Ovary (tissue), 9 donors: Measurements from ENCODE around the gene MAPT. TPM values are rescaled to one million over a fixed set of nuclear protein-coding genes. Genes with fewer than 3 reads are reported as not detected.

Experiments
- DNase-seq, 5 donors: peaks; one replicate each; pipeline ENCODE4 v3.0.0-alpha.2; 2019 to 2020
- H3K27ac ChIP-seq, 2 donors: fragments of 200-600 bp; one replicate each; pipeline versions ENCODE4 v1.5.1 to v1.8.0; 2019 to 2022
- H3K27me3 ChIP-seq: fragments of 200-600 bp; one replicate; pipeline ENCODE4 v1.8.0; 2022
- H3K36me3 ChIP-seq: fragments of 200-600 bp; sonication (generic); one replicate; pipeline ENCODE4 v1.5.1; 2019
- H3K4me1 ChIP-seq: one replicate; pipeline ENCODE4 v1.8.1; 2013; ENCODE audit warnings: mild to moderate bottlenecking, moderate library complexity; ENCODE audit not compliant: insufficient read depth
- H3K4me3 ChIP-seq: fragments of 200-600 bp; sonication (generic); one replicate; pipeline ENCODE4 v1.5.1; 2017
- H3K9me3 ChIP-seq, 2 donors: fragments of 200-600 bp in 1 of 2; sonication (generic) in 1 of 2; one replicate each; pipeline versions ENCODE4 v1.5.1 to v1.8.1; 2013 to 2019; ENCODE audit warnings: mild to moderate bottlenecking in 1 of 2, moderate library complexity in 1 of 2
- EP300 ChIP-seq: sonication (generic); formaldehyde crosslinking; IDR thresholded peaks from one replicate; pipeline ENCODE4 v1.6.1; 2017; ENCODE audit warnings: antibody characterized with exemption
- POLR2A ChIP-seq: fragments of 450-650 bp; IDR thresholded peaks from one replicate; pipeline ENCODE4 v1.6.1; 2017; ENCODE audit warnings: antibody characterized with exemption, mild to moderate bottlenecking, moderate library complexity
- WGBS, 3 donors: extraction: QIAGEN DNeasy Blood & Tissue Kit in 1 of 3; methylation state at CpG; one replicate each; pipeline versions ENCODE4 v1.1.5 to v1.1.7; 2013 to 2017; 5-methylcytosine and 5-hydroxymethylcytosine counted together
- intact Hi-C, 4 donors: fragments of 100-400 bp; cut with DNase I; formaldehyde crosslinking; loops; one replicate each; pipeline versions ENCODE4 v1.11.0 to v1.15.1; 2022 to 2023
- polyA plus RNA-seq, 2 donors: library from polyadenylated mRNA; stranded (reverse); fragments of 200-250 nt in 1 of 2; fragments of 350-450 nt in 1 of 2; fragmentation: Illumina TruSeq in 1 of 2; extraction: RNeasy Lipid Tissue Mini Kit (QIAGEN cat#74804) in 1 of 2; gene quantifications; one replicate each; pipeline ENCODE4 v1.2.3, GENCODE V29; 2013 to 2014
- total RNA-seq, 7 donors: library from RNA; depleted of rRNA in 2 of 7; stranded (reverse); fragments of >200 nt in 2 of 7; fragmentation: NEBNext Ultra II Directional in 3 of 7; extraction: Animal tissue kit (Norgen Biotek cat#: 25700) in 3 of 7; gene quantifications; one replicate each; pipeline versions ENCODE4 v1.1.0 to v1.2.4, GENCODE V29; 2016 to 2023
- TF ChIP-seq, protein P1 (sequence below), 3 donors: fragments of 450-650 bp in 2 of 3; fragments of 200-600 bp in 1 of 3; IDR thresholded peaks; one replicate each; pipeline versions ENCODE4 v1.5.1 to v1.8.0; 2016 to 2022; ENCODE audit warnings: antibody characterized with exemption in 3 of 3, mild to moderate bottlenecking in 1 of 3
- donor health status: DM: no; HTN: no; CAD: no; lungs with moderate emphysema.
- donor health status: DM: no; HTN: no; CAD: no.
- donor health status: Bipolar disorder and iron deficiency.
- donor health status: DM: yes; HTN: yes; CAD: no.
- donor health status: DM: no; HTN: no; CAD: no.
- donor health status: DM: yes; HTN: yes; CAD: no.

MAPT gene
- total and polyA plus RNA-seq, 9 donors = 0.40 to 2.2 (median 1.1) TPM

GRCh38 chr17:46023783-46024388 lies 129.5 kb downstream of the MAPT start:
- intact Hi-C loops = no loop called here
- TF ChIP-seq, protein P1, sequence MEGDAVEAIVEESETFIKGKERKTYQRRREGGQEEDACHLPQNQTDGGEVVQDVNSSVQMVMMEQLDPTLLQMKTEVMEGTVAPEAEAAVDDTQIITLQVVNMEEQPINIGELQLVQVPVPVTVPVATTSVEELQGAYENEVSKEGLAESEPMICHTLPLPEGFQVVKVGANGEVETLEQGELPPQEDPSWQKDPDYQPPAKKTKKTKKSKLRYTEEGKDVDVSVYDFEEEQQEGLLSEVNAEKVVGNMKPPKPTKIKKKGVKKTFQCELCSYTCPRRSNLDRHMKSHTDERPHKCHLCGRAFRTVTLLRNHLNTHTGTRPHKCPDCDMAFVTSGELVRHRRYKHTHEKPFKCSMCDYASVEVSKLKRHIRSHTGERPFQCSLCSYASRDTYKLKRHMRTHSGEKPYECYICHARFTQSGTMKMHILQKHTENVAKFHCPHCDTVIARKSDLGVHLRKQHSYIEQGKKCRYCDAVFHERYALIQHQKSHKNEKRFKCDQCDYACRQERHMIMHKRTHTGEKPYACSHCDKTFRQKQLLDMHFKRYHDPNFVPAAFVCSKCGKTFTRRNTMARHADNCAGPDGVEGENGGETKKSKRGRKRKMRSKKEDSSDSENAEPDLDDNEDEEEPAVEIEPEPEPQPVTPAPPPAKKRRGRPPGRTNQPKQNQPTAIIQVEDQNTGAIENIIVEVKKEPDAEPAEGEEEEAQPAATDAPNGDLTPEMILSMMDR (IDR thresholded peaks at IDR 0.05) = no peak
- TF ChIP-seq POLR2A (no peak), EP300 (no peak)
- Histone ChIP-seq H3K36me3 (no peaks in the 10 kb centered on the region), H3K27me3 (no peaks in the 10 kb centered on the region), H3K4me3 (no peak overlapping the region), H3K27ac (no peak overlapping the region), H3K4me1 (no peaks in the 10 kb centered on the region), H3K9me3 (no peaks in the 10 kb centered on the region)
- WGBS, 3 donors = 89 to 94% (median 94%) methylated on average over 24 of the region's 24 CpGs
- DNase-seq = no peak

- Histone ChIP-seq H3K4me1 (no peaks in the 10 kb centered on the region), H3K9me3 (no peaks in the 10 kb centered on the region), H3K27me3 (no peaks in the 10 kb centered on the region), H3K27ac (no peak overlapping the region), H3K4me3 (no peak overlapping the region), H3K36me3 (no peaks in the 10 kb centered on the region)
- no peak for DNase-seq
- TF ChIP-seq POLR2A (no peak), EP300 (no peak)
- TF ChIP-seq, protein P1 (IDR thresholded peaks at IDR 0.05) = no peak
- WGBS, 3 donors = 62 to 69% (median 68%) methylated on average over 14 of the region's 14 CpGs
- intact Hi-C loops = no loop called here
Measured at GRCh38 chr17:46024590-46024989, 130.2 kb downstream of the MAPT start.

DNA sequence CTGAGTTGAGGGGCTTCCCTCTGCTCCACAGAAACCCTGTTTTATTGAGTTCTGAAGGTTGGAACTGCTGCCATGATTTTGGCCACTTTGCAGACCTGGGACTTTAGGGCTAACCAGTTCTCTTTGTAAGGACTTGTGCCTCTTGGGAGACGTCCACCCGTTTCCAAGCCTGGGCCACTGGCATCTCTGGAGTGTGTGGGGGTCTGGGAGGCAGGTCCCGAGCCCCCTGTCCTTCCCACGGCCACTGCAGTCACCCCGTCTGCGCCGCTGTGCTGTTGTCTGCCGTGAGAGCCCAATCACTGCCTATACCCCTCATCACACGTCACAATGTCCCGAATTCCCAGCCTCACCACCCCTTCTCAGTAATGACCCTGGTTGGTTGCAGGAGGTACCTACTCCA lies 130.7 kb downstream of the MAPT start:
- TF ChIP-seq POLR2A (no peak), EP300 (no peak)
- TF ChIP-seq, protein P1 (IDR thresholded peaks at IDR 0.05) = no peak
- Histone ChIP-seq H3K36me3 (no peaks in the 10 kb centered on the region), H3K9me3 (no peaks in the 10 kb centered on the region), H3K27ac (no peak overlapping the region), H3K4me3 (no peak overlapping the region), H3K27me3 (no peaks in the 10 kb centered on the region), H3K4me1 (no peaks in the 10 kb centered on the region)
- intact Hi-C loops = loop anchor here in 1 of 4 donors (5.0 kb wide), 1 partner anchor 1572 kb away; no protein-coding TSS in a partner anchor
- no peak for DNase-seq
- WGBS, 3 donors = 84 to 88% (median 86%) methylated on average over 10 of the region's 10 CpGs

GRCh38 chr17:46025510-46026165 lies 131.3 kb downstream of the MAPT start:
- H3K9me3 ChIP-seq = no peaks in the 10 kb centered on the region

More at GRCh38 chr17:46025510-46026165, 131.3 kb downstream of the MAPT start:
- 84 to 86% (median 85%) methylated on average over 7 to 8 of the region's 8 CpGs for WGBS, 3 donors
- TF ChIP-seq POLR2A (no peak), EP300 (no peak)
- TF ChIP-seq, protein P1 (IDR thresholded peaks at IDR 0.05) = no peak
- no peak overlapping the region for H3K27ac ChIP-seq
- no peak for DNase-seq
- no peaks in the 10 kb centered on the region for H3K27me3 ChIP-seq
- intact Hi-C loops = loop anchor here in 1 of 4 donors (5.0 kb wide), 1 partner anchor 1572 kb away; no protein-coding TSS in a partner anchor
- H3K4me3 ChIP-seq = no peak overlapping the region
- no peaks in the 10 kb centered on the region for H3K4me1 ChIP-seq
- H3K36me3 ChIP-seq = no peaks in the 10 kb centered on the region
